Measurements from ENCODE around the gene CNOT10. TPM values are rescaled to one million over a fixed set of nuclear protein-coding genes. Genes with fewer than 3 reads are reported as not detected.
"Not testable (repeated sequence)": the region's sequence is repeated elsewhere in the genome, so short reads cannot be mapped to it uniquely, and the experiment has no call there.

The CNOT10 gene
- total and polyA plus RNA-seq, 8 donors: 10.7 to 436 (median 20.5) TPM

DNA sequence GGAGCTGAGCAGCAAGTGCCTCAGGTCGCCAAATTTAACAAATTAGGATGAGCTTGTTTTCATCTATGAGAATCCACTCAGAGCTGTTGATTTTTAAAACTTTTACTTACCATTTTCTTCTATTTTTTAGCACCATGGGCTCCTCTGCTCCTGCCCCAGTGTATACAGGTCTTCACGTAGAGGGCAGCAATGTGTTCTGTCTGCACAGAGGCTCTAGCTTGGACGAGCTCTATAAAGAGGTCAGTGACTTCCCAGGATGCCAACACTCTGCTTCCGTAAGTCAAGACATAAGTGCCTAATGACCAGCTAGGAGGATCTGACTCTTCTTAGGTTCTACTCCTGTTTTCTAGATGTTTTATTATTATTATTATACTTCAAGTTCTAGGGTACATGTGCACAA lies 41.2 kb upstream of the CNOT10 start:
- H3K27ac ChIP-seq: no peak overlapping the region
- intact Hi-C loops (cut with DNase I; ENCODE audit: low total_unique reads): no loop called here
- H3K4me3 ChIP-seq: no peak overlapping the region
- no peaks in the 10 kb centered on the region for H3K9me3 ChIP-seq
- no peaks in the 10 kb centered on the region for H3K4me1 ChIP-seq
- 61 to 81% (median 65%) methylated on average over 4 of the region's 4 CpGs for WGBS, 5 donors
- DNase-seq: no peak
- peaks cover 0 to 6% (median 0%) of the 10 kb centered on the region in 3 donors for H3K27me3 ChIP-seq
- TF ChIP-seq EP300 (IDR thresholded peaks at IDR 0.05): no peak
- no peak for TF ChIP-seq POLR2A (IDR thresholded peaks at IDR 0.05)
- TF ChIP-seq POLR2AphosphoS5 (IDR thresholded peaks at IDR 0.05): no peak
- TF ChIP-seq, protein P1, sequence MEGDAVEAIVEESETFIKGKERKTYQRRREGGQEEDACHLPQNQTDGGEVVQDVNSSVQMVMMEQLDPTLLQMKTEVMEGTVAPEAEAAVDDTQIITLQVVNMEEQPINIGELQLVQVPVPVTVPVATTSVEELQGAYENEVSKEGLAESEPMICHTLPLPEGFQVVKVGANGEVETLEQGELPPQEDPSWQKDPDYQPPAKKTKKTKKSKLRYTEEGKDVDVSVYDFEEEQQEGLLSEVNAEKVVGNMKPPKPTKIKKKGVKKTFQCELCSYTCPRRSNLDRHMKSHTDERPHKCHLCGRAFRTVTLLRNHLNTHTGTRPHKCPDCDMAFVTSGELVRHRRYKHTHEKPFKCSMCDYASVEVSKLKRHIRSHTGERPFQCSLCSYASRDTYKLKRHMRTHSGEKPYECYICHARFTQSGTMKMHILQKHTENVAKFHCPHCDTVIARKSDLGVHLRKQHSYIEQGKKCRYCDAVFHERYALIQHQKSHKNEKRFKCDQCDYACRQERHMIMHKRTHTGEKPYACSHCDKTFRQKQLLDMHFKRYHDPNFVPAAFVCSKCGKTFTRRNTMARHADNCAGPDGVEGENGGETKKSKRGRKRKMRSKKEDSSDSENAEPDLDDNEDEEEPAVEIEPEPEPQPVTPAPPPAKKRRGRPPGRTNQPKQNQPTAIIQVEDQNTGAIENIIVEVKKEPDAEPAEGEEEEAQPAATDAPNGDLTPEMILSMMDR (IDR thresholded peaks at IDR 0.05): no peak
- no peaks in the 10 kb centered on the region for H3K36me3 ChIP-seq

DNA sequence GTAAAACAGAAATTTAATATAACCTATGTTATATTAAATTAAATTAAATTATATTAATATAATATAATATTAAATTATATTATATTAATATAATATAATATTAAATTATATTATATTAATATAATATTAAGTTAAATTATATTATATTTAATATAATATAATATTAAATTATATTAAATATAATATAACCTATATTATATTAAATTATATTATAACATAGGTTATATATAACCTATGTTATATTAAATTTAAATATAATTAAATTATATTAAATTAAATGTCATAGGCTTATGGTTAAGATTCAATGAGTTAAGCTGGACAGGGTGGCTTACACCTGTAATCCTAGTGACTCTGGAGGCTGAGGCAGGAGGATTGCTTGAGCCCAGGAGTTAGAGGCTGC lies 40.6 kb upstream of the CNOT10 start:
- no peaks in the 10 kb centered on the region for H3K9me3 ChIP-seq
- DNase-seq: no peak
- intact Hi-C loops (cut with DNase I; ENCODE audit: low total_unique reads): no loop called here
- H3K4me3 ChIP-seq: no peak overlapping the region
- TF ChIP-seq POLR2AphosphoS5 (IDR thresholded peaks at IDR 0.05): no peak
- no peak for TF ChIP-seq POLR2A (IDR thresholded peaks at IDR 0.05)
- TF ChIP-seq, protein P1 (IDR thresholded peaks at IDR 0.05): no peak
- TF ChIP-seq EP300 (IDR thresholded peaks at IDR 0.05): no peak
- no peaks in the 10 kb centered on the region for H3K4me1 ChIP-seq
- peaks cover 0 to 6% (median 0%) of the 10 kb centered on the region in 3 donors for H3K27me3 ChIP-seq
- no peak overlapping the region for H3K27ac ChIP-seq
- no peaks in the 10 kb centered on the region for H3K36me3 ChIP-seq

DNA sequence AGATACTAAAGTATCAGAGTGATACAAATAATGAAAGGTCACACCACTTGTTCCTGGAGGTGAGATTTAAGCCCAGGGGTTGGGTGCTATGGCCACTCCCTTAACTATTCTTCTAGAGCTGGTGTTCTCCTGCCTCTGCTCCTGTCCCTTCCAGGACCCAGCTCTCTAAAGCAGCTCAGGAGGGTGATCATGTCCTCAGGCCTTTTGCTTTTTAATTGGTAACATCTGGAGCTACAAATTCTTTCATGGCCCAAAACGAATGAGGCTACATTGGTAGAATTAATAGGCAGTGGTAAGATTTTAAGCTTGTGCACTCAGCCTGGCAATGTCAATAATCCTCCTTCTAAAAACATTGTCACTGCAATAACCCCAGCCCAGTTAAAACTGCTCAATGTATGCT lies 38.2 kb upstream of the CNOT10 start:
- H3K36me3 ChIP-seq: no peaks in the 10 kb centered on the region
- no peak for DNase-seq
- intact Hi-C loops (cut with DNase I; ENCODE audit: low total_unique reads): no loop called here

DNA sequence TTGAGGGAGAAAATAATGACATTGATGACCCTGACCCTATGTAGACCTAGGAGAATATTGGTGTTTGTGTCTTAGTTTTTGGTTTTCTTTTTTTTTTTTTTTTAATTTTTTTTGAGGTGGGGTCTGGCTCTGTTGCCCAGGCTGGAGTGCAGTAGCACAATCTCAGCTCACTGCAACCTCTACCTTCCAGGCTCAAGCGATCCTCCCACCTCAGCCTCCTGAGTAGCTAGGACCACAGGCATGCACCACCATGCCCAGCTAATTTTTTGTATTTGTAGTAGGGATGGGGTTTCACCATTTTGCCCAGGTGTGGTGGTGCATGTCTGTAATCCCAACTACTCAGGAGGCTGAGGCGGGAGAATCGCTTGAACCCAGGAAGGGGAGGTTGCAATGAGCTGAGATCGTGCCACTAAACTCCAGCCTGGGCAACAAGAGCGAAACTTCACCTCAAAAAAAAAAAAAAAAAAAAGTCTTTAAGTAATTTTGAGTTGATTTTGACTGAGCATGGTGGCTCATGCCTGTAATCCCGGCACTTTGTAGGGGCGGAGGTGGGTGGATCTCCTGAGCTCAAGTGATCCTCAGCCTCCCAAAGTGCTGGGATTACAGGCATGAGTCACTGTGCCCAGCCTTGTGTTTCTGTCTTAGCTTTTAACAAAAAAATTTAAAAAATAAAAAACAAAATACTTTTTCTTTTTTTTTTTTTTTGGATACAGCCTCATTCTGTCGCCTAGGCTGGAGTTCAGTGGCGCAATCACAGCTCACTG lies 32.5 kb upstream of the CNOT10 start:
- WGBS, 5 donors: 89 to 95% (median 93%) methylated on average over 9 of the region's 9 CpGs
- H3K4me3 ChIP-seq; H3K4me1 ChIP-seq; H3K27me3 ChIP-seq; intact Hi-C loops (cut with DNase I; ENCODE audit: low total_unique reads); H3K9me3 ChIP-seq; H3K27ac ChIP-seq; H3K36me3 ChIP-seq; DNase-seq: not testable (repeated sequence)

More for the DNA sequence above, 38.2 kb upstream of the CNOT10 start:
- 50 to 72% (median 69%) methylated on average over 1 of the region's 1 CpG for WGBS, 5 donors
- H3K4me3 ChIP-seq: no peak overlapping the region
- no peak for TF ChIP-seq POLR2AphosphoS5 (IDR thresholded peaks at IDR 0.05)
- TF ChIP-seq EP300 (IDR thresholded peaks at IDR 0.05): no peak
- TF ChIP-seq POLR2A (IDR thresholded peaks at IDR 0.05): no peak
- TF ChIP-seq, protein P1 (IDR thresholded peaks at IDR 0.05): no peak
- no peak overlapping the region for H3K27ac ChIP-seq
- H3K9me3 ChIP-seq: no peaks in the 10 kb centered on the region
- H3K4me1 ChIP-seq: no peaks in the 10 kb centered on the region
- H3K27me3 ChIP-seq: peaks cover 0 to 6% (median 0%) of the 10 kb centered on the region in 3 donors

DNA sequence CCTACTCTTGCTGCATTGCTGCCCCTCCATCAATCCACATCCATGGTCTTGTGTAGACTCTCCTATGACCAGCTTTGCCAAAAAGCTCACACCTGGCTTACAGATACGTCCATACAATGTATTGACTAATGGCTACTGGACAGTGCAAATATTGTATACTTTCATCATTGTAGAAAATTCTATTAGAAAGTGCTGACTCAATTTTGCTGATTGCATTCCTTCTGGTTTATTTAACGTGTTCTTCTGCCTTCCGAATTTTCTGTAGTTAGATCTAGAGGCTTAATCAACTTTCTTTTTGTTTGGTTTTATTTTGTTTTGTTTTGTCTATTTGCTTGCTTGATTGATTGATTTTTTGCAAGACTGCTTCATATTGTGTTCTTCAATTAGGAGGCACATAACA lies 29.8 kb upstream of the CNOT10 start:
- no peaks in the 10 kb centered on the region for H3K36me3 ChIP-seq
- DNase-seq: no peak
- intact Hi-C loops (cut with DNase I; ENCODE audit: low total_unique reads): no loop called here
- no peak for TF ChIP-seq POLR2A (IDR thresholded peaks at IDR 0.05)
- TF ChIP-seq, protein P1 (IDR thresholded peaks at IDR 0.05): no peak
- TF ChIP-seq POLR2AphosphoS5 (IDR thresholded peaks at IDR 0.05): no peak
- no peak for TF ChIP-seq EP300 (IDR thresholded peaks at IDR 0.05)
- no peak overlapping the region for H3K4me3 ChIP-seq
- H3K9me3 ChIP-seq: no peaks in the 10 kb centered on the region
- 58 to 77% (median 62%) methylated on average over 3 of the region's 3 CpGs for WGBS, 5 donors
- no peak overlapping the region for H3K27ac ChIP-seq
- H3K4me1 ChIP-seq: no peaks in the 10 kb centered on the region
- peaks cover 0 to 7% (median 0%) of the 10 kb centered on the region in 3 donors for H3K27me3 ChIP-seq
